Activated T-helper 1 cell treated with anti-CD3 and anti-CD28 coated beads, Interleukin-12 subunit alpha, Interleukin-12 subunit beta, Interleukin-2, Interleukin-4 antibody, amounts not matched to agents 30 ng/mL and 10 ng/mL and 1 ng/mL, durations not matched to agents 14 hours and 24 hours and 36 hours (primary cell): ENCODE data around the gene STON2. TPM values are rescaled to one million over a fixed set of nuclear protein-coding genes. Genes with fewer than 3 reads are reported as not detected.
A peak's percentile ranks its signal among the peaks of the same experiment; 100 is the strongest.

Experiments used
- DNase-seq: peaks from one replicate; pipeline ENCODE4 v3.0.0; 2021; ENCODE audit warnings: low spot score
- H3K27ac Mint-ChIP-seq: one replicate; pipeline ENCODE4 v1.8.0; 2021; ENCODE audit warnings: mild to moderate bottlenecking, mixed read lengths
- H3K27me3 Mint-ChIP-seq: one replicate; pipeline ENCODE4 v1.8.0; 2022; ENCODE audit warnings: mild to moderate bottlenecking, moderate library complexity, mixed read lengths; ENCODE audit not compliant: insufficient read depth
- H3K36me3 Mint-ChIP-seq: one replicate; pipeline ENCODE4 v1.8.0; 2021; ENCODE audit warnings: low read depth, mixed read lengths
- H3K4me1 Mint-ChIP-seq: one replicate; pipeline ENCODE4 v1.8.0; 2021; ENCODE audit warnings: low read depth, mixed read lengths
- H3K4me3 Mint-ChIP-seq: one replicate; pipeline ENCODE4 v1.8.0; 2021; ENCODE audit warnings: mild to moderate bottlenecking, moderate library complexity, mixed read lengths
- H3K9me3 Mint-ChIP-seq: one replicate; pipeline ENCODE4 v1.8.0; 2021; ENCODE audit warnings: mixed read lengths
- intact Hi-C: fragments of 100-400 bp; cut with micrococcal nuclease; formaldehyde crosslinking; loops from one replicate; pipeline ENCODE4 v1.15.1; 2024
- total RNA-seq: library from RNA; stranded (reverse); gene quantifications from 2 replicates; pipeline ENCODE4 v1.2.3, GENCODE V29; 2022

STON2 gene, protein sequence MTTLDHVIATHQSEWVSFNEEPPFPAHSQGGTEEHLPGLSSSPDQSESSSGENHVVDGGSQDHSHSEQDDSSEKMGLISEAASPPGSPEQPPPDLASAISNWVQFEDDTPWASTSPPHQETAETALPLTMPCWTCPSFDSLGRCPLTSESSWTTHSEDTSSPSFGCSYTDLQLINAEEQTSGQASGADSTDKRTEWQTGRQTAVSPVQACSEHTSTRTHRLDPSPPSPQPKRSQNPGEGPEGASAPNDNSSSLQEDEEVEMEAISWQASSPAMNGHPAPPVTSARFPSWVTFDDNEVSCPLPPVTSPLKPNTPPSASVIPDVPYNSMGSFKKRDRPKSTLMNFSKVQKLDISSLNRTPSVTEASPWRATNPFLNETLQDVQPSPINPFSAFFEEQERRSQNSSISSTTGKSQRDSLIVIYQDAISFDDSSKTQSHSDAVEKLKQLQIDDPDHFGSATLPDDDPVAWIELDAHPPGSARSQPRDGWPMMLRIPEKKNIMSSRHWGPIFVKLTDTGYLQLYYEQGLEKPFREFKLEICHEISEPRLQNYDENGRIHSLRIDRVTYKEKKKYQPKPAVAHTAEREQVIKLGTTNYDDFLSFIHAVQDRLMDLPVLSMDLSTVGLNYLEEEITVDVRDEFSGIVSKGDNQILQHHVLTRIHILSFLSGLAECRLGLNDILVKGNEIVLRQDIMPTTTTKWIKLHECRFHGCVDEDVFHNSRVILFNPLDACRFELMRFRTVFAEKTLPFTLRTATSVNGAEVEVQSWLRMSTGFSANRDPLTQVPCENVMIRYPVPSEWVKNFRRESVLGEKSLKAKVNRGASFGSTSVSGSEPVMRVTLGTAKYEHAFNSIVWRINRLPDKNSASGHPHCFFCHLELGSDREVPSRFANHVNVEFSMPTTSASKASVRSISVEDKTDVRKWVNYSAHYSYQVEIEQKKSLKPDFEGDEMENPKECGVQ
- total RNA-seq: 0.44 and 0.47 TPM in 2 replicates

GRCh38 chr14:81400202-81400678 is at the start of gene STON2:
TSS of gene STON2 (minus strand) at chr14:81400324. CDS start at chr14:81398382, 1,942 bp downstream.
- Mint-ChIP-seq H3K9me3 (no peaks in the 10 kb centered on the region), H3K4me1 (peaks cover 21% of the 10 kb centered on the region), H3K27me3 (peaks cover 2% of the 10 kb centered on the region), H3K36me3 (no peaks in the 10 kb centered on the region), H3K4me3 (peak within 1 kb of the TSS; percentile 7), H3K27ac (peak within 1 kb of the TSS; percentile 33)
- intact Hi-C loops: no loop called here
- DNase-seq: no peak

GRCh38 chr14:81449576-81449975 is 49.5 kb upstream of the STON2 start:
- no peak overlapping the region for H3K4me3 Mint-ChIP-seq
- no peak for DNase-seq
- peaks cover 16% of the 10 kb centered on the region for H3K27me3 Mint-ChIP-seq
- H3K36me3 Mint-ChIP-seq: no peaks in the 10 kb centered on the region
- intact Hi-C loops: no loop called here
- no peaks in the 10 kb centered on the region for H3K9me3 Mint-ChIP-seq
- no peaks in the 10 kb centered on the region for H3K4me1 Mint-ChIP-seq
- no peak overlapping the region for H3K27ac Mint-ChIP-seq

- intact Hi-C loops: no loop called here
- Mint-ChIP-seq H3K27me3 (peaks cover 16% of the 10 kb centered on the region), H3K36me3 (no peaks in the 10 kb centered on the region), H3K4me1 (no peaks in the 10 kb centered on the region), H3K27ac (no peak overlapping the region), H3K4me3 (no peak overlapping the region), H3K9me3 (no peaks in the 10 kb centered on the region)
- no peak for DNase-seq
Measured at GRCh38 chr14:81449114-81449513, 49.0 kb upstream of the STON2 start.

DNA sequence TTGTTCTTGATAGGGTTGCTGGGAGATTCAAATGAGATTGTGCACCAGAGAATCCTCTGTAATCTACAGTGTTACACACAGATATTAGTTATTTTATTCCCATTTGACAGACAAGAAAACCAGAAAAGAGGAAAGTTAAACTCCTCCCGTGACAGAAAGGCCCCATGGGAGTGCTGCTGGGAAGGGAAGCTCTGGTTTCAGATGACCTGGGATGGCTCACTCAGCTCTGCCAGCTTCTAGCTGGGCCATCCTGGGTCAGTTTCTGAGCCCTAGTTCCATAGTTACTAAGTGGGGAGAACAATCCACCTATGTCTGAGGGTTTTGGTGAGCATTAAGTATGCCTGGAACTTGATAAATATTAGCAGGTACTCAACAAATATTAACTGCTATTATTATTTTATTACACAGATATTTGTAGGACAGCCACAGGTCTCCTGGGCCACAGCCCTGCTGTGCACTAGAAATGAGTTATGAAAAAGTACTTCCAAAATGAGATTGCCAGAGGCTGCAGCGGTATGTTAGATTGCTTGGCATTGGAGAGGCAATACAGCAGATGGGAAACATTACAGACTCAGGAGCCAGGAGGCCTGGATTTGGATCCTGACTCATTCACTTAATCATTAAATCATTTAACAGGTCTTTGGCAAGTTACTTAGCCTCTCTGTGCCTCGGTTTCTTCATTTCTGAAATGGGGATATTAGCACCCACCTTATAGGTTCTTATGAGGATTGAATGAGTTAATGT is 47.1 kb upstream of the STON2 start:
- Mint-ChIP-seq H3K27ac (no peak overlapping the region), H3K4me3 (no peak overlapping the region), H3K4me1 (no peaks in the 10 kb centered on the region), H3K27me3 (peaks cover 26% of the 10 kb centered on the region), H3K9me3 (no peaks in the 10 kb centered on the region), H3K36me3 (no peaks in the 10 kb centered on the region)
- intact Hi-C loops: no loop called here
- DNase-seq: no peak

DNA sequence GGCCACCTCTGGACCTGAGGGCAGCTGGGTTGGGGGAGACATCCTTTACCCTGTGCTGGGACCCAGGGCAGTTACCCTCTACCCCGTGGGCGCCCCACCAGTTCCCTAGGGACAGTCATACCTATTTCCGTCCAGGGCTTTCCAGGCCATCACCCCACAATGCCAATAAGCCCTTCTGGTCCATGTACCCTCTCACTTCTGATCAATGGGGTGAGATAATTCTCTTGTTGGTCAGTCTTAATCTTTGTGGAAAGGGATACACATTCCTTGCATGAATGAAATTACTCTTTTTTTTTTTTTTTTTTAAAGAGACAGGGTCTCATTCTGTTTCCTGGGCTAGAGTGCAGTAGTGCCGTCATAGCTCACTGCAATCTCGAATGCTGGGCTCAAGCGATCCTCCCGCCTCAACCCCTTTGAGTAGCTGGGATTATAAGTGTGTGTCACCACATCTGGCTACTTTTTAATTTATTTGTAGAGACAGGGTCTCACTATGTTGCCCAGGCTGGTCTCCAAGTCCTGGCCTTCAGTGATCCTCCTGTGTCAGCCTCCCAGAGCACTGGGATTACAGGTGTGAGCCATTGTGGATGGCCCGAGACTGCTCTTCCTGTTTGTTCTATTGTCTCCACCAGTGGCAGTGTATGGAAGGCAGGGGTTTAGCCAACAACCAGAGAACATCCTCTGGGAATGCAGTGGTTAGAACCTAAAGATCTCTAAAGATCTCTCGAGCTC is 46.3 kb upstream of the STON2 start:
- intact Hi-C loops: no loop called here
- H3K36me3 Mint-ChIP-seq: no peaks in the 10 kb centered on the region
- no peak overlapping the region for H3K27ac Mint-ChIP-seq
- H3K9me3 Mint-ChIP-seq: no peaks in the 10 kb centered on the region
- H3K4me3 Mint-ChIP-seq: no peak overlapping the region
- H3K4me1 Mint-ChIP-seq: no peaks in the 10 kb centered on the region
- no peak for DNase-seq
- H3K27me3 Mint-ChIP-seq: peaks cover 27% of the 10 kb centered on the region

- Mint-ChIP-seq H3K9me3 (no peaks in the 10 kb centered on the region), H3K36me3 (no peaks in the 10 kb centered on the region), H3K4me1 (peaks cover 6% of the 10 kb centered on the region), H3K27ac (no peak overlapping the region), H3K4me3 (no peak overlapping the region), H3K27me3 (peaks cover 51% of the 10 kb centered on the region)
- intact Hi-C loops: no loop called here
- DNase-seq: no peak
Measured at GRCh38 chr14:81441626-81442134, 41.6 kb upstream of the STON2 start.

- DNase-seq: no peak
- H3K4me1 Mint-ChIP-seq: peaks cover 13% of the 10 kb centered on the region
- H3K36me3 Mint-ChIP-seq: peaks cover 2% of the 10 kb centered on the region
- no peak overlapping the region for H3K27ac Mint-ChIP-seq
- no peaks in the 10 kb centered on the region for H3K9me3 Mint-ChIP-seq
- no peak overlapping the region for H3K4me3 Mint-ChIP-seq
- intact Hi-C loops: no loop called here
- peaks cover 57% of the 10 kb centered on the region for H3K27me3 Mint-ChIP-seq
Measured at GRCh38 chr14:81440041-81440440, 39.9 kb upstream of the STON2 start.

- peaks cover 13% of the 10 kb centered on the region for H3K4me1 Mint-ChIP-seq
- H3K4me3 Mint-ChIP-seq: peak overlapping the region; percentile 75
- no peak overlapping the region for H3K27ac Mint-ChIP-seq
- intact Hi-C loops: no loop called here
- no peak for DNase-seq
- H3K36me3 Mint-ChIP-seq: peaks cover 2% of the 10 kb centered on the region
- no peaks in the 10 kb centered on the region for H3K9me3 Mint-ChIP-seq
- peaks cover 72% of the 10 kb centered on the region for H3K27me3 Mint-ChIP-seq
Measured at GRCh38 chr14:81437244-81437643, 37.1 kb upstream of the STON2 start.

GRCh38 chr14:81436296-81437138 is 36.4 kb upstream of the STON2 start:
- no peak overlapping the region for H3K27ac Mint-ChIP-seq
- H3K27me3 Mint-ChIP-seq: peaks cover 70% of the 10 kb centered on the region
- H3K36me3 Mint-ChIP-seq: peaks cover 2% of the 10 kb centered on the region
- H3K9me3 Mint-ChIP-seq: no peaks in the 10 kb centered on the region
- peak; percentile 34 for DNase-seq
- peaks cover 13% of the 10 kb centered on the region for H3K4me1 Mint-ChIP-seq
- peak overlapping the region; percentile 75 for H3K4me3 Mint-ChIP-seq
- intact Hi-C loops: no loop called here

GRCh38 chr14:81435391-81436295 is 35.5 kb upstream of the STON2 start:
- no peak for DNase-seq
- peaks cover 13% of the 10 kb centered on the region for H3K4me1 Mint-ChIP-seq
- H3K36me3 Mint-ChIP-seq: peaks cover 2% of the 10 kb centered on the region
- no peak overlapping the region for H3K27ac Mint-ChIP-seq
- H3K9me3 Mint-ChIP-seq: no peaks in the 10 kb centered on the region
- peak overlapping the region; percentile 78 for H3K4me3 Mint-ChIP-seq
- peaks cover 66% of the 10 kb centered on the region for H3K27me3 Mint-ChIP-seq
- intact Hi-C loops: no loop called here

GRCh38 chr14:81435048-81435390 is 34.9 kb upstream of the STON2 start:
- H3K36me3 Mint-ChIP-seq: peaks cover 2% of the 10 kb centered on the region
- DNase-seq: no peak
- H3K4me1 Mint-ChIP-seq: peaks cover 13% of the 10 kb centered on the region
- no peaks in the 10 kb centered on the region for H3K9me3 Mint-ChIP-seq
- H3K27ac Mint-ChIP-seq: no peak overlapping the region
- intact Hi-C loops: no loop called here
- H3K27me3 Mint-ChIP-seq: peaks cover 65% of the 10 kb centered on the region
- peak overlapping the region; percentile 78 for H3K4me3 Mint-ChIP-seq
